Adrenal gland (tissue), 5 donors: ENCODE results near the gene ATRIP.

Experiments used
- POLR2A ChIP-seq, 2 donors: fragments of 450-650 bp; IDR thresholded peaks; one replicate each; pipeline ENCODE4 v1.6.1; 2017; ENCODE audit warnings: antibody characterized with exemption in 2 of 2, mild to moderate bottlenecking in 2 of 2, moderate library complexity in 1 of 2
- TF ChIP-seq, protein P1 (sequence below), 6 experiments: fragments of 450-650 bp in 4 of 6; fragments of 200-600 bp in 2 of 6; sonication (generic) in 1 of 6; IDR thresholded peaks; 1 replicate in 5 of 6; 2 replicates in 1 of 6; pipeline versions ENCODE4 v1.5.1 to v1.8.0; 2016 to 2021; ENCODE audit warnings: antibody characterized with exemption in 6 of 6, mild to moderate bottlenecking in 2 of 6, moderate library complexity in 1 of 6
- donor health status: DM: no; HTN: no; CAD: no.

DNA sequence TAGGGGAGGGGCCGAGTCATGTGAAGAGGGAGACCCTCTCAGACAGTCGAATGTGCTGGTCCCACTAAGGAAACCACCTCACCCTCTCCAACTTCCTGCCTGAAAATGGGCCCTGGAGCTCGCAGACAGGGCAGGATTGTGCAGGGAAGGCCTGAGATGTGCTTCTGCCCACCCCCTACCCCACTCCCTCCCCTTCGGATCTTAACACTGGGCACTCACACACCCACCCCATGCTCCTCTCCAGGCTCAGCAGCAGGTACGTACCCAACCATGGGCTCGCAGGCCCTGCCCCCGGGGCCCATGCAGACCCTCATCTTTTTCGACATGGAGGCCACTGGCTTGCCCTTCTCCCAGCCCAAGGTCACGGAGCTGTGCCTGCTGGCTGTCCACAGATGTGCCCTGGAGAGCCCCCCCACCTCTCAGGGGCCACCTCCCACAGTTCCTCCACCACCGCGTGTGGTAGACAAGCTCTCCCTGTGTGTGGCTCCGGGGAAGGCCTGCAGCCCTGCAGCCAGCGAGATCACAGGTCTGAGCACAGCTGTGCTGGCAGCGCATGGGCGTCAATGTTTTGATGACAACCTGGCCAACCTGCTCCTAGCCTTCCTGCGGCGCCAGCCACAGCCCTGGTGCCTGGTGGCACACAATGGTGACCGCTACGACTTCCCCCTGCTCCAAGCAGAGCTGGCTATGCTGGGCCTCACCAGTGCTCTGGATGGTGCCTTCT, 20.0 kb downstream of the ATRIP start:
- TF ChIP-seq, protein P1, sequence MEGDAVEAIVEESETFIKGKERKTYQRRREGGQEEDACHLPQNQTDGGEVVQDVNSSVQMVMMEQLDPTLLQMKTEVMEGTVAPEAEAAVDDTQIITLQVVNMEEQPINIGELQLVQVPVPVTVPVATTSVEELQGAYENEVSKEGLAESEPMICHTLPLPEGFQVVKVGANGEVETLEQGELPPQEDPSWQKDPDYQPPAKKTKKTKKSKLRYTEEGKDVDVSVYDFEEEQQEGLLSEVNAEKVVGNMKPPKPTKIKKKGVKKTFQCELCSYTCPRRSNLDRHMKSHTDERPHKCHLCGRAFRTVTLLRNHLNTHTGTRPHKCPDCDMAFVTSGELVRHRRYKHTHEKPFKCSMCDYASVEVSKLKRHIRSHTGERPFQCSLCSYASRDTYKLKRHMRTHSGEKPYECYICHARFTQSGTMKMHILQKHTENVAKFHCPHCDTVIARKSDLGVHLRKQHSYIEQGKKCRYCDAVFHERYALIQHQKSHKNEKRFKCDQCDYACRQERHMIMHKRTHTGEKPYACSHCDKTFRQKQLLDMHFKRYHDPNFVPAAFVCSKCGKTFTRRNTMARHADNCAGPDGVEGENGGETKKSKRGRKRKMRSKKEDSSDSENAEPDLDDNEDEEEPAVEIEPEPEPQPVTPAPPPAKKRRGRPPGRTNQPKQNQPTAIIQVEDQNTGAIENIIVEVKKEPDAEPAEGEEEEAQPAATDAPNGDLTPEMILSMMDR (IDR thresholded peaks at IDR 0.05) = no peak
- no peak for TF ChIP-seq POLR2A (IDR thresholded peaks at IDR 0.05)
